ENCODE data around the gene R3HCC1L.

DNA sequence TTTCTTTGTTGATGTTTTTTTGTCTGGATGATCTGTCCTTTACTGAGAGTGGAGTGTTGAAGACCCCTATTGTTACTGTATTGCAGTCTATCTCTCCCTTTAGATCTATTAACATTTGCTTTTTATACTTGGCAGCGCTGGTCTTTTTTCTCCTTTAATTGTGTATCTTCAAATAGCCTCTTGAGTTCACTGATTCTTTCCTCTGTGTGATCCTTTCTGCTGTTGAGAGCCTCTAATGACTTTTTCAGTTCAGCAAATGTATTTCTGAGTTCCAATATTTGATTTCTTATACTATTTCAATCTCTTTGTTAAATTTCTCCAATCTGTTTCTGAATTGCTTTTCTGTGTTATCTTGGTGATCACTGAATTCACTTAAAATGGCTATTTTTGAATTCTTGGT lies 15.4 kb downstream of the R3HCC1L start:
- TF ChIP-seq, protein P1, sequence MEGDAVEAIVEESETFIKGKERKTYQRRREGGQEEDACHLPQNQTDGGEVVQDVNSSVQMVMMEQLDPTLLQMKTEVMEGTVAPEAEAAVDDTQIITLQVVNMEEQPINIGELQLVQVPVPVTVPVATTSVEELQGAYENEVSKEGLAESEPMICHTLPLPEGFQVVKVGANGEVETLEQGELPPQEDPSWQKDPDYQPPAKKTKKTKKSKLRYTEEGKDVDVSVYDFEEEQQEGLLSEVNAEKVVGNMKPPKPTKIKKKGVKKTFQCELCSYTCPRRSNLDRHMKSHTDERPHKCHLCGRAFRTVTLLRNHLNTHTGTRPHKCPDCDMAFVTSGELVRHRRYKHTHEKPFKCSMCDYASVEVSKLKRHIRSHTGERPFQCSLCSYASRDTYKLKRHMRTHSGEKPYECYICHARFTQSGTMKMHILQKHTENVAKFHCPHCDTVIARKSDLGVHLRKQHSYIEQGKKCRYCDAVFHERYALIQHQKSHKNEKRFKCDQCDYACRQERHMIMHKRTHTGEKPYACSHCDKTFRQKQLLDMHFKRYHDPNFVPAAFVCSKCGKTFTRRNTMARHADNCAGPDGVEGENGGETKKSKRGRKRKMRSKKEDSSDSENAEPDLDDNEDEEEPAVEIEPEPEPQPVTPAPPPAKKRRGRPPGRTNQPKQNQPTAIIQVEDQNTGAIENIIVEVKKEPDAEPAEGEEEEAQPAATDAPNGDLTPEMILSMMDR (IDR thresholded peaks at IDR 0.05) = no peak
- TF ChIP-seq POLR2A (IDR thresholded peaks at IDR 0.05) = no peak

Data from breast epithelium (tissue), 3 donors.